NCI-H748 (cell line): ENCODE measurements around the gene HSPA12B.
"Not testable (repeated sequence)": the region's sequence is repeated elsewhere in the genome, so short reads cannot be mapped to it uniquely, and the experiment has no call there.

Source experiments
- DNase-seq: peaks from one replicate; lab custom pipeline; 2025; ENCODE audit not compliant: unreplicated experiment; lab: John Stamatoyannopoulos, UW

The HSPA12B gene

DNA sequence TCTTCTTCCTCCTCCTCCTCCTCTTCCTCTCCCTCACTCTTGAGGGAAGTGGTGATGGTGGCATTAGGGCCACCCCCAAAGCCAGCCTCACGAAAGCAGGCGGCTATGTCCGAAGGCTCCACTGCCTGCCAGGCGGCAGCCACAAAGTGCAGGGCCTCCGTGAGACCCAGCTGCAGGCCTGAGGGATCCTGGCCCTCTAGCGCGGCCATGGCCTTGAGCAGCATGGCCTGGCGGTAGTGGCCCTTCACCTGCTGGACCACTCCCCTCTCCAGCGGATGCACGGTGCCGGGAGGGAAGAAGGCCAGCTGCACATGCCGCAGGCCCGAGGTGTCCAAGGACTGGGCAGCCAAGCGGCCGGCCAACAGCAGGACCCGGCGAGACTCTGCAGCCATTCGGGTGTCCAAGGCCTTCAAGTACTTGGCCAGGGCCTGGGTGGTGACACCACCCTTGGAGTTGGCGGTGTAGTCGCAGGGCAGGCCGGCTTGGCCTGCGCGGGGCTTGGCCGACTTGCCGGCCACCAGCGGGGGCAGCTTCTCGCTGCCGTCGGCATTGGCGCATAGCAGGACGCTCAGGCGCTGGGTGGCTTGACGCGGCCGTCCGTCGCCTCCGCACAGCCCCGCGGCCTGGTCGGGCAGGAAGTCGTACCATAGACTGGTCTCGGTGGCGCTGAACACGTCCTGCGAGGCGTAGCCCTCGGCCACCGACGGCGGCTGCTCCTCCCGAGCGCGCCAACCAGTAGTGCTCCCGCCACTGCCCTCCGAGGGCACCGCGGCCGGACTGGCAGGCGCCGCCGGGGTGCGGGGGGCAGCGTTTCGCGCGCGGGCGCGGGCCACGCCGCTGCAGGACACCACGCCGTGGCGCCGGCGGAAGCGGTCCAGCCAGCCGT is 53.0 kb downstream of the HSPA12B start:
- peak; percentile 76 for DNase-seq

DNA sequence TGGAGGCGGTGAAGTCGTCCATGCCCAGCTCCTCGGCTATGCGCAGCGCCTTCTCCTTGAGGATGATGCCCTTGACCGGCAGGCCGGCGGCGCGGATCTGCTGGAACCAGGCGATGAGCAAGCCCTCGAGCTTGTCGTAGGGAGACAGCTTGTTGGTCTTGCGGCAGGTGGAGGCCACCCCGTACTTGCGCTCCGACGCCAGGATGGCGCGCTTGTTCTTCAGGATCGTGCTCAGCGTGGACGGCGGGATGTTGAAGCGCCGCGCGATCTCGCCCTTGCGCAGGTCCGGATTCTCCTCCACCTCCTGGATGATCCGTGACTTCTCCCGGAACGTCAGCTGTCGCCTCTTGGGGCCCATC is 53.6 kb downstream of the HSPA12B start:
- DNase-seq = peak; percentile 85

DNA sequence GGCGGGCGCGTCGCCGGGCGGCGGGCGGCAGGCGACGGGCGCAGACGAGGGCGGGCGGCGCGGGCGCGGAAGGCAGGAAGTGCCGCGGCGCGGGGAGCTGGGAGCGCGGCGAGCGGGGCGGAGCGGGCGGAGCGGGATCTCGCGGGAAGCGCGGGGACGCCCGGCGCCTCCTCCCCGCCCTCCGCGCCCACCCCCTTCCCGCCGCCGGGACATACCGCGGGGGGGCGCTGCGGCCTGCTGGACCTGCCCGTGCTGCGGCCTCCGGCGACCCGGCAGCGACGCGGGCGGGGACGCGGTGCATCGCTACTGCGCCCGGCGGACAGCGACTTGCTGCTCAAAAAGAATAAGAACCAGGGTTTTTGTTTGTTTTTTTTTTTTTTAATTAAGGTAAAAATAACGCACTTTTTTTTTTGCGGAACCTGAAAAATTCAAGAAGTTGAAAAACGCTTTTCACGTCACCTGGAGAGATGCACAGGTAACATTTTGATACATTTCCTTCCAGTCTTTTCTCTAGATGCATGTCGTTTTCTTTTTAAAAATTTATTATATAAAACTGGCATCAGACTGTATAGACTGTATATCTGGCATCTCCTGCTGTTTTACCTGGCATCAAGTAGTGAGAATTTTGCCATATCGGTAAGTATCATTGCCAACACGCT is 54.3 kb downstream of the HSPA12B start, which contains the start of gene CENPB:
Gene CENPB, minus strand, starts transcription at position 76 of the 659 bp plus-strand sequence. CDS start 257 bp downstream, outside the sequence.
- DNase-seq = peak; percentile 95

DNA sequence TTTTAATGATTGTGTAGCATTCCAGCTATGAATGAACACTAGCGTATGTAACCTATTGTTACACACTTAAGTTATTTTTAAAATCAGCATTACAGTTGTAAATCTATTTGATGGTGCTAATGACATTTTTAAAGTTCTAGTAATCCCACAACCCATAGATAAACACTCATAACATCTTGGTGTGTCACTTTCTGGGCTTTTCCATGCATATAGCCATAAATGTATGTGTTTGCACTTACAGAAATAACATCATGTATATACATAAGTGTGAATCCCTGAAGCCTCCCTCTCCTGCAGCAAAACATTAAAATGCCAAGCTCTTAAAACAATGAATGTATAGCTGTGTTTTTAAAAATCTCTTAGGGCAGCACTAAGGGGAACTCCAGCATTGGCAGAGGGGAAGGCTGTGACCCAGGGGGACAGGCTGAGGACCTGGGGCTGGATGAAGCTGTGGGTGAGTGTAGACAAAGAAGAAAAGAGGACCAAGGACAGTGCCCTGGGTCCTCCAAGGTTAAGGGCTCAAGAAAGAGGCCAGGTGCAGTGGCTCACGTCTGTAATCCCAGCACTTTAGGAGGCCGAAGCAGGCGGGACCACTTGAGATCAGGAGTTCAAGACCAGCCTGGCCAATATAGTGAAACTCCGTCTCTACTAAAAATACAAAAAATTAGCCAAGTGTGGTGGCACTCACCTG is 55.0 kb downstream of the HSPA12B start:
- DNase-seq = no peak

DNA sequence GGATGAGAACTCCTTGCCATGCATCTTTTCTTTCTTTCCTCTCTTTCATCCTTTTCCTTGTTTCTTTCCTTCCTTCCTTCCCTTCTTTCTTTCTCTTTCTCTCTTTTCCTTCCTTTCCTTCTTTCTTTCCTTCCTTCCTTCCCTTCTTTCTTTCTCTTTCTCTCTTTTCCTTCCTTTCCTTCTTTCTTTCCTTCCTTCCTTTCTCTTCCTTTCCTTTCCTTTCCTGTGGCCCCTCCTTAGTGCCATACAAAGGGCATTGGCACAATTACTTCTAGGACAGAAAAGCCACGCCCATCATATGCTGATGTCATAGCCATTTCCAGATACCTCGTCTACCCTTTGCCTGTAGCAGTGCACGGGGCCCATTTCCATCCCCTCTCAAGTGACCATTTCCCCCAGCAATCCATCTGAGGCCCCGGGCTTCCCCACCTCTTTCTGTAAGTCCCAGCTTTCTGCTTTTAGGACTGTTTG is 56.2 kb downstream of the HSPA12B start:
- peak; percentile 77 for DNase-seq

DNA sequence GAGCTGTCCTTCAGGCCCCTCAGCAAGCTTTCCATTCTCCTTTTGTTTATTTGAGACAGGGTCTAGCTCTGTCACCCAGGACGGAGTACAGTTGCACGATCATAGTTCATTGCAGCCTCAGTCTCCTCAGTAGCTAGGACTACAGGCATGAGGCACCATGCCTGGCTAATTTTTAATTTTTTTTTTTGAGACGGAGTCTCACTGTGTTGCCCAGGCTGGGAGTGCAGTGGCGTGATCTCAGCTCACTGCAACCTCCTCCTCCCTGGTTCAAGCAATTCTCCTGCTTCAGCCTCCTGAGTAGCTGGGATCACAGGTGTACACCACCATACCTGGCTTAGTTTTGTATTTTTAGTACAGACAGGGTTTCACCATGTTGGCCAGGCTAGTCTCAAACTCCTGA is 56.7 kb downstream of the HSPA12B start:
- DNase-seq = not testable (repeated sequence)

DNA sequence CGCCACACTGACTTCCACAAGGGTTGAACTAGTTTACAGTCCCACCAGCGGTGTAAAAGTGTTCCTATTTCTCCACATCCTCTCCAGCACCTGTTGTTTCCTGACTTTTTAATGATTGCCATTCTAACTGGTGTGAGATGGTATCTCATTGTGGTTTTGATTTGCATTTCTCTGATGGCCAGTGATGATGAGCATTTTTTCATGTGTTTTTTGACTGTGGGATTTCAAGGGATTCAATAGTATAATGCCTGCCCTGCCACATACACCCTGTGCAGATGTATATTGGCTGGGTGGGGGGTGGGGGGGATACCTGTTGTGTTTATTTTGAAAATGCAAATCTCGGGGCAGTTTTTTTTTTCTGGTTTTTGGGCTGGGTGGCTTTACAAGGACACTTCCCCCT is 61.7 kb downstream of the HSPA12B start:
- not testable (repeated sequence) for DNase-seq

DNA sequence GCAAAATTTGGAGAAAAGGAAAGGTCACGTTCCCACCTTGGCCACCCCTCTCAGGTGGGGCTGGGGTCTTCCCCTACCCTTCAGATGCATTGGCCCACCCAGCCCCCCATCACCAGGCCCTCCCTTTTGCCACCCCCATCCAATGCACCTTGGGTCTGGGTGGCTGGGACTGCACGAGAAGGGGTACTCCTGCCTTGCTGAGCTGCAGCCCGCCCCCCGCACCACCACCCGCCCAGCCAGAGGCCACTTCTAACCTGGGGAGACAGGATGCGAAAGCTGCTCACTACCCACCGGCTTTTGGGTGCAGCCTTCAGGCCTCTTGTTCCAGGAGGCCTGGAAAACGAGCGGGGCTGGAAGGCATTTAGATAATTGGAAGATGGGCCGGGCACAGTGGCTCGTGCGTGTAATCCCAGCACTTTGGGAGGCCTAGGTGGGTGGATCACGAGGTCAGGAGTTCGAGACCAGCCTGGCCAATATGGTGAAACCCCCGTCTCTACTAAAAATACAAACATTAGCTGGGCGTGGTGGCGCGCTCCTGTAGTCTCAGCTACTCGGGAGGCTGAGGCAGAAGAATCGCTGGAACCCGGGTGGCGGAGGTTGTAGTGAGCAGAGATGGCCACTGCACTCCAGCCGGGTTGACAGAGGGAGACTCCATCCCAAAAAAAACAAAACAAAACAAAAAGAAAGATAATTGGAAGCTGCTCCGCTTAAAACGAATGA is 62.4 kb downstream of the HSPA12B start:
- DNase-seq = no peak

DNA sequence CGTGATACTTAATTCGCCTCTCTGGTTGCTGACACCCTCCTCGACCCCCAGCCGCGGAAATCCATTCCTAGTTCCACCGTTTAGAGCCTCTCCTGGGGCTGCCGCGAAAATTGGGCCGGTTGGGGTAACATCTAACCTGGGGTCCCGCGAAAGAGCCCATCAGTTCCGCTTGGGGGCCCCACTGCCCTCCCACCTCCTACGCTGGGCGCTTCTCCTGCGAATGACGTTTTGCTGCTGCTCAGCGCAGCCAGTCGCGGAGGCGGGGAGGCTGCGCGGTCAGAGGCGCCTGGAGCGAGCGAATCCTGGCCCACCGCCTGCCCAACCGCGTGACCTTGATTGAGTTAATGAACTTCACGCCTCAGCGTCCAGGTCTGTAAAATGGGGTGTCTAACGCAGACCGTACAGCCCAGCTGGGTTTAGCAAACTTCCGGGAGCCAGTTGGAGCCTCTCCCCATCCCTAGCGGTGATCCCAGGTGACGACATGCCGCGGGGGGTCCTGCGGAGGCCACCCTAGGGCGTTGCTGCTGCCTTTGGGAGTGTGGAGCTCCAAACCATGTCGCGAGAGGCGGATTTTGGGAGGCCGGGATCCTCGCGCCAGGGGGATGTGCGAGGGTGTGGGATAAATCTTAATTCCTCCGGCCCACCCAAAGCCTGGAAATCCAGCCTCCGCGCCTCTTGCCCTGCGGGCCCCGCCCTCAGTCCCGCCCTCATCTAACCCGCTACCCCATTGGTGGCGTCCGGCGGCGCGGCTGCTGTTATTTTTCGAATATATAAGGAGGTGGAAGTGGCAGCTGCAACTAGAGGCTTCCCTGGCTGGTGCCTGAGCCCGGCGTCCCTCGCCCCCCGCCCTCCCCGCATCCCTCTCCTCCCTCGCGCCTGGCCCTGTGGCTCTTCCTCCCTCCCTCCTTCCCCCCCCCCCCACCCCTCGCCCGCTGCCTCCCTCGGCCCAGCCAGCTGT is 63.3 kb downstream of the HSPA12B start, which contains the start of gene CDC25B:
Gene CDC25B, plus strand, starts transcription at position 800 of the 958 bp plus-strand sequence. CDS start 222 bp downstream, outside the sequence.
- DNase-seq = peak; percentile 99

DNA sequence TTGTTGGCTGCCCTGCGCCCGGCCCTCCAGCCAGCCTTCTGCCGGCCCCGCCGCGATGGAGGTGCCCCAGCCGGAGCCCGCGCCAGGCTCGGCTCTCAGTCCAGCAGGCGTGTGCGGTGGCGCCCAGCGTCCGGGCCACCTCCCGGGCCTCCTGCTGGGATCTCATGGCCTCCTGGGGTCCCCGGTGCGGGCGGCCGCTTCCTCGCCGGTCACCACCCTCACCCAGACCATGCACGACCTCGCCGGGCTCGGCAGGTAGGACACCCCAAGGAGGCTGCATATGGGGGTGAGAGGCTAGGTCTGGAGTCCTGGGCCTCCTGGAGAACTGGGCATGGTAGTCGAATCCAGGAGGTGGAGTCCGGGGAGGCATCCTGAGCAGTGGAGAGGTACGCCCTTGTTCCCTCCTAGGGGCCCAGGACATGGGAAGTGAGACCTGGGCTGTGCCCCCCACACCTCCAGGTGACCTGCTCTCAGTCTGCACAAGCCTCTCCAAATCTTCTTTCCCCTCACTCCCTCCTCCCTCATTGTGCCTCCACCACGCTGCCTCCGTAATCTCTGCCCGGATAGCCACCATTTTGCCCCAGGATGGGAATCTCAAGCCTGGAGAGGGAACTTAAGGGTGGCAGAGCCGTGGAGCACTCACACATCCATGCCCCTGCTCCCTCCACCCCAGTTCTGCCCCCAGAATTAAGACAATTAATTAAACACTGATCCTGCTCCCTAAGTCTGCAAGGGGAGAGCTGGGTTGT is 64.2 kb downstream of the HSPA12B start:
- DNase-seq = peak; percentile 63

DNA sequence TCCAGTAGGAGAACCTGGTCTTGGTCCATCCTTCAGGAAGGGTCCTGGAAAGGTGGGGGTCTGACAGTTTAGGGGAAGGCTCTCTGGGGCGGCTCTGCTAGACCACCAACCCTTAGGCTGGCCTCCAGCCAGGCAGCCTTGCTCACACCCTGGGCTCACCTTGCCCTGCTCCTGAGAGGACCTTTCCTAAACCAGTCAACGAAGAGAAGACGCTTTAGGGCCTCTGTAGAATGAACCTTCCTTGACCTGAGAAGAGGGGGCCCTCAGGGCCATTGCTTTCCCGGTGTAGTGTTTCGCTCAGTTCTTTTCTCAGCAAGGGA is 64.7 kb downstream of the HSPA12B start:
- no peak for DNase-seq

DNA sequence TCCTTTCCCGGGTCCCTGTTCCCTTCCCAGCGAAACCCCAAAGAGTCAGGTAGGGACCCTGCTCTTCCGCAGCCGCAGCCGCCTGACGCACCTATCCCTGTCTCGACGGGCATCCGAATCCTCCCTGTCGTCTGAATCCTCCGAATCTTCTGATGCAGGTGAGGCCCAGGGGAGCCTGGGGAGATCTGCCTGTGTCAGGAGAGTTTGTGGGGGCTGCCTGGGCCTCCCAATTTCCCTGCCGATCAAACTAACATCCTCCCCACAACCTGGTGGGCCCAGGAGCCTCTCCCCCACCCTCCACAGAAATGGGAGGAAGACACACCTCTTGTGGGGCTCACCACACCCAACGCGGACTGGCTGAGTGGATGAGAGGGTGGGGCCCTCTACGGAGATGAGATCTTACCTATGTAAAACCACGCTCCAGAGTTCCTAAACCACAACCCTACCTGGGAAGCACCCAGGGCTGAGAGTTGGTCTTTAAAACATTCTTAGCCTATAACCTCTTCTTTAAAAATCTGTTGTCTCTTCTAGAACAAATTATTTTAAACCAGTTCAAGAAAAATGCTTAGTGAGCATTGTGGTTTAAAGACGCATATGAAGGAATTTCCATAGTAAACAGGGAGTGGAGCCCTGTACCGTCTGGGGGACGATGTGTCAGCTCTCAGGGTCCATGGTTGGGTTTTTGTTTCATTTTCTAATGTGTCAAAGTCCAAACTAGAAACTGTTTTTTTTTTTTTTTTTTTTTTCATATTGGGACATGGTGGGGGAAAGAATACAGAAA is 65.3 kb downstream of the HSPA12B start:
- peak; percentile 73 for DNase-seq

DNA sequence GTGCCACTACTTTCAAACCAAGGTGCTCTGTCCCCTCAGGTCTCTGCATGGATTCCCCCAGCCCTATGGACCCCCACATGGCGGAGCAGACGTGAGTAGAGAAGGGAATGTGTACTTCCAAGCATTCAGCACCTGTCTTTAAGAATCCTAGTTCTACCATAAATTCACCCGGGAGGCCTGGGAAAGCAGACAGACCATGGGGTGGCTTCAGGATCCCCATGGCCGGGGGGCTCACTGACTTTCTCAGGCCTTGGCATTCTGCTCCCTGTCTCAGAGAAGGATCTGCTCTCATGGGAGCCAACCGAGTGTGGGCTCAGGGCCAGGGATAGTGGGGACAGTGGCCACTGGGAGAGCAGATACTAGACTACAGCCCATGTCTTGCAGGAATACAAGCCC is 65.9 kb downstream of the HSPA12B start:
- no peak for DNase-seq

DNA sequence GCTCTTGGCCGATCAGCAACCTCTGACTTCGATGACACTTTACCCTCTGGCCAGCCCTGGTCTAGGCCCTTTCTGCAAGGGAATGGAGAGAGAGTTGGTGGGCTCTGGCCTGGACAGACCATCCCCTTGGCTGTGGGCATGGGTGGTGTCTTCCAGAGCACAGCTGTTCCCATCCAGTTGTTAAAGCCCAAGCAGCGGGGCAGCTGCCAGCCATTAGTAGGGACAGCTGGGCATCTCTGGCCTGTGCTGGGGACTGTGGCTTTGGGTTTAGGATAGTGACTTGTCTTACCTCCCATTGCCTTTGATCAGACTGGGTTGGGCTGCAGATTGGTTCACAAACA is 66.4 kb downstream of the HSPA12B start:
- DNase-seq = no peak

DNA sequence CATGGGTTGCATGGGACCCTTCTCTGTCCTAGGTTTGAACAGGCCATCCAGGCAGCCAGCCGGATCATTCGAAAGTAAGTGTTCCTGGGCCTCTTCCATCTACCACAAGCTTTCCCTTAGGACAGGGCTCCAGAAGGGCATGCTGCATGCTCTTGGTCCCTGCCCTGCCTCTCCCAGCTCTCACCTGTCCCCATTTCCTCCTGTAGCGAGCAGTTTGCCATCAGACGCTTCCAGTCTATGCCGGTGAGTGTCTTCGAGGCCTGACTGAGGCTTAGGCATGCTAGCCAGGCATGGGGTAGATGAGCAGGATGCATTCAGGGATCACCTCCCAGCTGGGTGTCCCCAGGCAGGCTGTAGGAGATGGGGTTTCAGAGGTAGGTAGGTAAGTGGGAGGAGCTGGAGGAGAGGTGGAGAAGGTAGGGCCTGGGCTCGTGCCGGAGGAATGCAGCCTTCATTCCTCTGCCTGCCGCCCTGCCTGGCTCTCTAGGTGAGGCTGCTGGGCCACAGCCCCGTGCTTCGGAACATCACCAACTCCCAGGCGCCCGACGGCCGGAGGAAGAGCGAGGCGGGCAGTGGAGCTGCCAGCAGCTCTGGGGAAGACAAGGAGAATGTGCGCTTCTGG is 67.9 kb downstream of the HSPA12B start:
- no peak for DNase-seq

DNA sequence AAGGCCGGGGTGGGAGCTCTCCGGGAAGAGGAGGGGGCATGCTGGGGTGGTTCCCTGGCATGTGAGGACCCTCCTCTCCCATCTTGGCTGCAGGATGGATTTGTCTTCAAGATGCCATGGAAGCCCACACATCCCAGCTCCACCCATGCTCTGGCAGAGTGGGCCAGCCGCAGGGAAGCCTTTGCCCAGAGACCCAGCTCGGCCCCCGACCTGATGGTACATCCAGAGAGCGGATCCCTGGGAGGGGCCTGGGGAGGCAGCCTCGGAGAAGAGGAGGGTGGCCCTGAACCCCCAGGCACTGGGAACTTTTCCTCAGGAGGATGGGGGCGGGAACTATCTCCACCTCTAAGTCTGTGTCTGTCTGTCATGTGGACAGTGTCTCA is 68.4 kb downstream of the HSPA12B start:
- DNase-seq = no peak

DNA sequence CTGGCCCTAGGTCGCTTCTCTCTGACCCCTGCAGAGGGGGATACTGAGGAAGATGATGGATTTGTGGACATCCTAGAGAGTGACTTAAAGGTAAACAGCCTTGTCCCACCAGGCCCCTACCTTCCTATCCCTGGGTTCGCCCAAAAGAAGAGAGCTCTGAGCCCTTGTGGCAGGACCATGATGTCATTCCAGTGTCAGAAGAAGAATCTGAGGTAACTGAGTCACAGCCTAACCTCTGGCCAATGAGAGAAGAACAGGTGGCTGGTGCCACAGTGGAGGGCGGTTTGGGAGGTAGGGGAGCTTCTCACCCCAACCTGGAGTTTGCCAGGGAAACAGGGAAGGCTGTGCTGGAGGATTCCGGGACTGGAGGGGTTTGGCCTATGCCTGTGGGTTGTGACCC is 68.8 kb downstream of the HSPA12B start:
- no peak for DNase-seq

DNA sequence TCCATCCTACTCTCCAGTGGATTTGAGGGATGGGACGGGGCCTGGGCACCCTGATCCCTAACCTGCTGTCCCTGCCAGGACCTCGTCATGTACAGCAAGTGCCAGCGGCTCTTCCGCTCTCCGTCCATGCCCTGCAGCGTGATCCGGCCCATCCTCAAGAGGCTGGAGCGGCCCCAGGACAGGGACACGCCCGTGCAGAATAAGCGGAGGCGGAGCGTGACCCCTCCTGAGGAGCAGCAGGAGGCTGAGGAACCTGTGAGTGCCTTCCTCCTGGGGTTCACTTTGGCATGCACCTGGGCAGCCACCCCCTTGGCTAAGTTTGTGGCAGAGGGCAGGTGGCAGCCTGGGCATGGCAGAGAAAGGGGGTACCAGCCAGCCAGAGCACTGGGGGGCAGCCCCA is 69.4 kb downstream of the HSPA12B start:
- DNase-seq = no peak
